ENCODE measurements around the gene NUP107.

GRCh38 chr12:68773582-68773981, 86.8 kb downstream of the NUP107 start:
- TF ChIP-seq ZFX (IDR thresholded peaks at IDR 0.05) (no peak), CTCF (conservative IDR thresholded peaks at IDR 0.05) (no peak)

Measured in C4-2B (cell line).